ES-I3 (cell line): Measurements from ENCODE around the gene CLDN17.

Source experiments
- H3K36me3 ChIP-seq: 2 replicates; pipeline ENCODE4 v1.6.1; 2013; ENCODE audit warnings: mild to moderate bottlenecking, low read length, control low read depth, moderate library complexity; ENCODE audit not compliant: insufficient read depth
- H3K4me1 ChIP-seq: 2 replicates; pipeline ENCODE4 v1.6.1; 2013; ENCODE audit warnings: mild to moderate bottlenecking, control low read depth, low read length; ENCODE audit not compliant: insufficient read depth
- H3K9ac ChIP-seq: 2 replicates; pipeline ENCODE4 v1.6.1; 2013; ENCODE audit warnings: low read depth, mild to moderate bottlenecking, low read length, moderate library complexity
- H3K9me3 ChIP-seq: 2 replicates; pipeline ENCODE4 v1.6.1; 2013; ENCODE audit warnings: mild to moderate bottlenecking, low read length, moderate library complexity; ENCODE audit not compliant: control insufficient read depth, insufficient read depth

CLDN17 gene, protein sequence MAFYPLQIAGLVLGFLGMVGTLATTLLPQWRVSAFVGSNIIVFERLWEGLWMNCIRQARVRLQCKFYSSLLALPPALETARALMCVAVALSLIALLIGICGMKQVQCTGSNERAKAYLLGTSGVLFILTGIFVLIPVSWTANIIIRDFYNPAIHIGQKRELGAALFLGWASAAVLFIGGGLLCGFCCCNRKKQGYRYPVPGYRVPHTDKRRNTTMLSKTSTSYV

DNA sequence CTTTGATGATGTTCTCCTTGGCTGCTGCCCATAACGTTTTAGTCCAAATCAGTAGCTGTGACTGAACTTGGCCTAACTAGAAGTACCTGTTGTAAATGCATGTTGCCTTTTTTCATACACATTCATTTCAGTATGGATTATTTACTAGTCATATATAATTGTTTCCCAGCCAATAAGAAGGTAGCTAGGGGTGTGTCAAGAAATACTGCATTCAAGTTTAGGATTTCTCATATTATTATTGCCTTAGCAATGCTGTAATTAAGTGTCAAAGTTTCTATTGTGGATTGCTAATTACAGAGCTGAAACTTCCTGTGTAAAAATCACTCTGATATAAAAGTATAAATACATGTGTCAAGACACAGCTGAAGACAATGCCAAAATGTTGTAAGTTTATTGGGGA, at the start of gene CLDN17:
Gene CLDN17, minus strand, starts transcription at position 101 of the 400 bp plus-strand sequence. CDS start 188 bp downstream, outside the sequence.
- H3K4me1 ChIP-seq = no peaks in the 10 kb centered on the region
- no peaks in the 10 kb centered on the region for H3K9me3 ChIP-seq
- H3K9ac ChIP-seq = no peak within 1 kb of the TSS
- H3K36me3 ChIP-seq = no peaks in the 10 kb centered on the region

DNA sequence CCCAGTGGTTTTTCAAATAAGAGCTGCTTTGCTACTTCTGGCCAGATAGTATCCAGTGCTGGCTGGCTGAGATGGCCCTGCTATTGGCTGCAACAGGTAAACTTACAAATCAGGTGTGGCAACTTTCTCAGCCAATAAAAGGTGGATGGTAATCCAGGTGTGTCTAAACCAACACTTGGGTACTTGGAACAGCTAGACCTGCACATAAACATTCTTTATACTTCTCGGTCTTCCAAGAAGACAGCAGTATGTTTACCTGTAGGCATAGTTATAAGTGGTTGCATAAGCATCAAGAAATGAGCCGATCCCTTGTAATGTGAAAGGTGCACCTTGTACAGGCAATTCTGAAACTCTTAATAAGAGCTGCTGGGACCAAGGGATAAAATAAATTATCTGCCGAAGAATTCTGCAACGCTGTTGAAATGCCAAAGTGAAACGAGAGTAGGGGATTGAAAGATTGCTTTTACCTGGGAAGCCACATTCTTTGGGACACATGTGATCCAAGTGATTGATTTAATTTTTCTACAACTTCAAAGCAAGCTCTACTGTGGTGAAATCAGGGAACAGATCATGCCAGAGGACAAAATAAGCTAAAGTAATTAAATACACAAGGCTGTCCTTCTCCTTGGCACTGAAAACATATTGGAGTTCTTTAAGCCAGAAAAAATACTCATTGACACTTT, 49.6 kb upstream of the CLDN17 start, which contains the start of gene CLDN8:
Gene CLDN8, minus strand, starts transcription at position 57 of the 683 bp plus-strand sequence. CDS start 172 bp downstream, outside the sequence.
- Histone ChIP-seq H3K9ac (no peak within 1 kb of the TSS), H3K9me3 (no peaks in the 10 kb centered on the region), H3K4me1 (no peaks in the 10 kb centered on the region), H3K36me3 (no peaks in the 10 kb centered on the region)

DNA sequence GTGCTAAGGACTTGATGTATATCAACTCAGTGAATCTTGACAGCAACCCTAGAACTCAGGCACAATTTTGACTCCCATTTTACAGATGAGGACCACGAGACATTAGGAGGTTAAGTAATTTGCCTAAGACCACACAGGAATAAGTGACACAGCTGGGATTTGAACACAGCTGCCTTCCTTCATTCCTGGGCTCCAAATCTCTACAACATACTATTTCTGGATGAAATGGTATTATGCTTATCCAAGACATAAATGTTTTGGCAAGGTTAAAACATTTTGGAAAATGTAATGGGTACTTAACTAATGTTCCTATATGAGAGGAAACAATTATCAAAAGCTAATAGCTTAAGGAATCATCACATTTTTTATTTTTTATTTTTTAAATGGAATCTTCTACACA, 44.5 kb upstream of the CLDN17 start:
- Histone ChIP-seq H3K36me3 (no peaks in the 10 kb centered on the region), H3K4me1 (no peaks in the 10 kb centered on the region), H3K9me3 (no peaks in the 10 kb centered on the region), H3K9ac (no peak overlapping the region)

DNA sequence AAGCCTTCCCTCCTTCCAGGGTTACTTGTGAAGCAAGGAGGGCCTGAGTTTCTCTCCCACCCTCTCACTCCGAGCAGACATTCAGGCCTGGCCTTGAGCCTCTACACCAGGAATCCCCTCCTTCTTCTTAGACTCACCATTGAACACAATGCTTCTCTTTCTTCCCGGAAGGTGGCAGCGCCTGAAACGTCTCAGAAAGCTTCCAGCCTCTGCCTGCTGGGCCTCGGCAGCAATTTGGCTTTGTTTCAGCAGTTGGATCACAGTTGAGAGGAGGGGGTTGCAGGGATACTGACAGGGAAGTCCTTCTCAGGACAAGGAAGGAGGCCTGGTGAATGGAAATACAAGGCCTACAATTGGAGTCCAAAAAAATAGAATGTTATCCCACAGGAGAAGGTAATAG, 43.0 kb upstream of the CLDN17 start:
- no peaks in the 10 kb centered on the region for H3K9me3 ChIP-seq
- no peak overlapping the region for H3K9ac ChIP-seq
- no peaks in the 10 kb centered on the region for H3K4me1 ChIP-seq
- H3K36me3 ChIP-seq = no peaks in the 10 kb centered on the region

DNA sequence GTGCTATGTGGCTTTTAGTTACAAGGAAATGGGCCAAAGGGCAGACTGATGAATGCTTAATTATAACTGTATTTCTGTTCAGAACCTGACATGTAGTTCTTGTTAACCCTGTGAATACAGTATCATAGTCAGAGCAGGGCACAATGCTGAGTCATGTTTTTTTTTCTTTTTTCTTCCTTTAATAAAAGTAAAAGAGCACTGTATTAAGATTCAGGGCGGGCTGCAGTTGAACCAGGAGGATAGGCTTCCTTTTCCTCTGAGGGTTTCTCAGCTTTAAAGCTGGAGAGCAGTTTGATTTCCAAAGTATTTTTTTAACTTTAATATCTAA, 40.6 kb upstream of the CLDN17 start:
- H3K36me3 ChIP-seq = no peaks in the 10 kb centered on the region
- H3K9ac ChIP-seq = no peak overlapping the region
- H3K4me1 ChIP-seq = no peaks in the 10 kb centered on the region
- H3K9me3 ChIP-seq = no peaks in the 10 kb centered on the region

DNA sequence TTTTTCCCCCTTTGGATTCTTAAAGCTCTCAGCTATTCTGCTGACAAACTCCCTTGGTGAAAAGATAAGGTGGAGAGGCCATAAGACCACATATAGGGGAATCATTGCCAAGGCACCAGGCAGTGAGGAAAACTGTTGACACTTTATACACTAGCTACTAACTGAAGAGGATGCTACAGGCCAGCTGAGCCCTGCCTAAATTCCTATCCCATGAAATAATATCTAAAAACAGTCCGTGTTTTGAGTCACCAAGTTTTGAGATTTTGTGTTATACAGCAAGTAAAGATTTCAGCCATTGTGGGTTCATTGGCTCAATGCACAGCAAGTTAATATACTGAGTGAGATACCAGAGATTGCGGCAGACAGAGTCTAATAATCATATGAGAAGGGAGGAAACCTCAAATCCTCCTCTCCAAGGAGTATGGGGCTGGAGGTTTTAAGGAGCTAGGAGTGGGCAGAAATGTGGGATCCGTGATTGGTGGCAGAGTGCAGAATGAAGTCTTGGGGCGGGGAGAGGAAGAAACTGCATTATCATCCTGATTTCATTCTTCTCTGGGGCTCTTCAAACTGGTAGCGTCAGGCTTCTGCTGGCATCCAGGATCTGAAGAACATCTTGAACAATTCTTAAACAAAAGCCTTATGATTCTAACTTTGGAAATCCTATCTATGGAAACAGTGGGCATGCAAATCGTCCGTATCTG, 40.1 kb upstream of the CLDN17 start:
- H3K4me1 ChIP-seq = no peaks in the 10 kb centered on the region
- H3K36me3 ChIP-seq = no peaks in the 10 kb centered on the region
- no peak overlapping the region for H3K9ac ChIP-seq
- no peaks in the 10 kb centered on the region for H3K9me3 ChIP-seq

DNA sequence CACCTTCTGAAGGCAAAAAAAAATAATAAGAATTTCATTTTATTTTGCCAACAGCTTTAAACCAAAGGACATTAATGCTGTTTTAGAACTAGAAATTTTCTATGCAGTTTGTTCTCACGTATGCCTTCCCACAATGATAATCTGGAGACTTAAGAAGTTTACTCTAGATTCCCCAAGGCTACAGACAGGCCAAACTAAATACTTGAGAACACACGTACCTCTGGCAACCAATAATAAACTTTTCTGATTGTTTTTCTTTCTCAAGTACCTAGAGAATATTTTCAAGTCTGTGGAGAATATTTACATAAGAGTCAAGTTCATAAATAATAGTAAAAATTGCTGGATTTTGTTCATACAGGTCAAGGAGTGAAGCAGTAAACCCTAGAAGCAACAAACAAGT, 33.4 kb upstream of the CLDN17 start:
- Histone ChIP-seq H3K36me3 (no peaks in the 10 kb centered on the region), H3K9ac (no peak overlapping the region), H3K4me1 (no peaks in the 10 kb centered on the region), H3K9me3 (no peaks in the 10 kb centered on the region)

DNA sequence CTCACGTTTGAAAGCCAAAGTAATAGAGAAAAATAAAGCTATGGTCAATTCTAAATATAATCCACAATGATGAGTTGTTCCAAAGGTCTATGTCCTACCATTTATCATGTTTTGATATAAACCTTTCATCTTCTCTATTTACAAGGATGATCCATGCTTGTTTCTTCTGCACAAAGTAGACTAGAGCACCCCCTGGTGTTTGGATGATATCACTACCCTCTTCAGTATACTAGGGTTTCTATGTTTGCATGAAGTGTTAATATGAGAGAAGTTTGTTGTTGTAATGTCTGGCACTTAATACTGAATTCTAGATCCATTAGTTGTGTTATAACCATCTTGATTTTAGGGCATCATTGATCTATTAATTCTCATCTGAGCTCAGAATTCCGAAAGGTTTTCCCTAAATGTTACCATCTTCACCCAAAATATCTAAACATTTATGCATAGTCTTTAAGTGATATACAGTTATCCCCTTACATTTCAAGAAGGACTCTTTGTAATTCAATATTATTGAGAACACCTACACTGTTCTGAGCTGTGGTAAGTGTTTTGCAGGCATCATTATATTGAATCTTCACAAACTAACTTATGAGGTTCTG, 28.2 kb upstream of the CLDN17 start:
- Histone ChIP-seq H3K9ac (no peak overlapping the region), H3K4me1 (no peaks in the 10 kb centered on the region), H3K9me3 (no peaks in the 10 kb centered on the region), H3K36me3 (no peaks in the 10 kb centered on the region)

DNA sequence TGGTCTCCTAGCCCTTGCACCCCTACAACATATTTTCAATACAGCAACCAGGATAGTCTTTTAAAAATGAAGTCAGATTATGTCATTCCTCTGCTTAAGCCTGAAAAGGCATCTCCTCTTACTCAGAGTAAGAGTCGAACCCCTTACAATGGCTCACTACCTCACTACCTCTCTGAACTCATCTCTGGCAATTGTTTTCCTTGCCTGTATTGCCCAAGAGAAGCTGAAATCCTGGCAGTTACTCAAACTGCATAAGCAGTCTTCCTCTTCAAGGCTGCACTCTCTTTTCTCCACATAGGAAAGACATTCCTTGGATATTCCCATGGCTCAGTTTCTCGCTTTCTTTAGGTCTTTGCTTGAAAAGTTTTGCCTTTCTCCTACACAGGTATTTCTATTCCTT, 26.6 kb upstream of the CLDN17 start:
- H3K9ac ChIP-seq = no peak overlapping the region
- H3K9me3 ChIP-seq = no peaks in the 10 kb centered on the region
- no peaks in the 10 kb centered on the region for H3K4me1 ChIP-seq
- no peaks in the 10 kb centered on the region for H3K36me3 ChIP-seq

DNA sequence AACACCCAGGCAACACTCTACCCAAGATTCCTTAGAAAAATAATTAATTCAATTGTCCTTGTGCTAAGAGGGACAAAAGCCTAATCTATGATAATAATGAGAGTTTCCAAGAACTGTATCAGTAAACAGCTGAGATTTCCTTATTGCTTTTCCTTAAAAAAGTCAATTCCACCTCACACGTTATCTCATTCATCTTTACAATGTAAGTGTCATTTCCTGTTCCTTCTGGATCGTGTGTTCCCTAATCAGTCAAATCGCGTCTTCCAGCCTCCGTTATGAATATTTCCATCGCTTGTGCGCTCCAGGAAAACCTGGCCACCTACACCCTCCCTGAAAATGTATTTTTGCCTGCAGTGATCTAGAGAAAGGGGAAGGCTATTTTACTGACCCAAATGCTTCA, 23.9 kb upstream of the CLDN17 start:
- Histone ChIP-seq H3K9me3 (no peaks in the 10 kb centered on the region), H3K36me3 (no peaks in the 10 kb centered on the region), H3K9ac (no peak overlapping the region), H3K4me1 (no peaks in the 10 kb centered on the region)

DNA sequence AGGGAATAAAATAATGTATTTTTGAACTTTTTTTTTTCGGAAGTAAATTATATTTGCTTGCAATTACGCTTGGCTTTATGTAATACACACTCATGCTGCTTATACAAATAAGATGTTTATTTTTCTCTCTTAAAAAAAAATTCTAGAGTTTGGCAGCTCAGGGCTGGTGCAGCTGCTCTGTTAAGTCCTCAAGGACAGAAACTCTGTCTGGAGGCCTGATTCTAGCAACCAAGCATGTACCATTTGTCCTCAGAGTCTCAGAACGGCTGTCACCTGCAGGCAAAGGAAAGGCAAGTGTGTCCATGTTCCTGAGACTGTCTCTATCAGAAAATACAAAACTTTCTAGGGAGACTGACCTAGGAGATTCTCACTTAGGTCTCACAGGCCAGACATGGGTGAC, 23.2 kb upstream of the CLDN17 start:
- Histone ChIP-seq H3K36me3 (no peaks in the 10 kb centered on the region), H3K9ac (no peak overlapping the region), H3K4me1 (no peaks in the 10 kb centered on the region), H3K9me3 (no peaks in the 10 kb centered on the region)

DNA sequence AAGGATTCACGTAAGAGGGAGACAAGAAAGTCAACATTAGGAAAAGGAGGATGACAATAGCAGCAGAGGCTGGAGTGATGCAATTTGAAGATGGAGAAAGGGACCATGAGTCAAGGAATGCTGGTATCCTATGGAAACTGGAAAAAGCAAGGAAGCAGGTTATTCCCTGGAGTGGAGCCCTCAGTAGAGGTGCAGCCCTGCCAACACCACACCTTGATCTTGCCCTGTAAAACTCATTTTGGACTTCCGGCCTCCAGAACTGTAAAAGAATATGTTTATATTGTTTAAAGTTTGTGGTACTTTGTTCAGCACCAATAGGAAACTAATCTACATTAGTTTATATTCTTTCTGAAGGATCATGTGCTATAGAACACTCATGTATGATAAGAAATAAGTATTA, 19.6 kb upstream of the CLDN17 start:
- no peaks in the 10 kb centered on the region for H3K36me3 ChIP-seq
- no peaks in the 10 kb centered on the region for H3K9me3 ChIP-seq
- H3K9ac ChIP-seq = no peak overlapping the region
- H3K4me1 ChIP-seq = no peaks in the 10 kb centered on the region

DNA sequence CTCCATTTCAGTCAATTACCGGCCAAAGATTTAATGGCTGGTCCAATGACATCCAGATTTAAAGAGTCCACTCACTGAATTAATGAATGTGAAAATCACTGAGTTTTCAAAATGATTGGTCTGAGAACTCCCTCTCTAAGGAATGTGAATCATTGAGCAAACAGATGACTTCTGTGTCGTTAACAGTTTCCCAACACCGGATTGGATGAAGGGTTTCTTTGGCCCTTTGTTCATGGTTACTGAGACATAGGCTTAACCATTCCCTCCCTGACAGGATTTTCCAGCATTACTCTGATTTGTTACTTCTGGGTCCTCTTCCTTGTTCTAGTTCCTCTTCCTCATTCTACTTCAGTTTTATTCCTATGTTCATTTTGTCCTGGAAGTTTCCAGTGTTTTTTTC, 1.5 kb upstream of the CLDN17 start:
- no peaks in the 10 kb centered on the region for H3K9me3 ChIP-seq
- H3K9ac ChIP-seq = no peak overlapping the region
- no peaks in the 10 kb centered on the region for H3K4me1 ChIP-seq
- no peaks in the 10 kb centered on the region for H3K36me3 ChIP-seq

DNA sequence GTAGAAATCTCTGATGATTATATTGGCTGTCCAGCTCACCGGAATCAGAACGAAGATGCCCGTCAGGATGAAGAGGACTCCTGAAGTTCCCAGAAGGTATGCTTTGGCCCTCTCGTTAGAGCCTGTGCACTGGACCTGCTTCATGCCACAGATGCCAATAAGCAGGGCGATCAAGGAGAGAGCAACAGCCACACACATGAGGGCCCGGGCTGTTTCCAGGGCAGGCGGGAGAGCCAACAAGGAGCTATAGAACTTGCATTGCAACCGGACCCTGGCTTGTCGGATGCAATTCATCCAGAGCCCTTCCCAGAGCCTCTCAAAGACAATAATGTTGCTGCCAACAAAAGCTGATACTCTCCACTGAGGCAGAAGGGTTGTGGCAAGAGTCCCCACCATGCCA, 434 bp downstream of the CLDN17 start:
- no peaks in the 10 kb centered on the region for H3K9me3 ChIP-seq
- no peaks in the 10 kb centered on the region for H3K36me3 ChIP-seq
- no peaks in the 10 kb centered on the region for H3K4me1 ChIP-seq
- no peak overlapping the region for H3K9ac ChIP-seq

DNA sequence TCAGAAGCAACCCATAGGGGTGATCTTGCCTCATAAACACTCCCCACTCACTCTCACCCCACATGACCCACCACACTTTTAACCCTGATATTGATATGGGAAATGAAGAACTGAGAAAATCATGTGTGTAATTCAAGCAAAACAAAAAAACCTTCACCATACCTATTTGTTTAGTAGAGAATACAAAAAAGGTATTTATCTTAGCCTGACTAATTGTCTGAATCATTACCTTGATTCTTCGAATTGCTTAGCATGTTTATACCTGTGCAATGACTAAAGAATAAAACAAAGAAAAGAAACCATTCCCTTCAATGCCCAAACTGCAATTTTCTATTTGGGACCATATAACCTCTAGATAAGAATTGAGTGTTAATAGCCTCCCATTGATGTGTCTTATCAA, 1.8 kb downstream of the CLDN17 start:
- Histone ChIP-seq H3K4me1 (no peaks in the 10 kb centered on the region), H3K36me3 (no peaks in the 10 kb centered on the region), H3K9me3 (no peaks in the 10 kb centered on the region), H3K9ac (no peak overlapping the region)
